Measurements from ENCODE around the gene EMC1.

GRCh38 chr1:19213580-19213979 lies 37.7 kb downstream of the EMC1 start:
- TF ChIP-seq CTCF (IDR thresholded peaks at IDR 0.05) (no peak), POLR2A (IDR thresholded peaks at IDR 0.05) (no peak)
